Measurements from ENCODE around the gene TSPAN17.

GRCh38 chr5:176656467-176656990 lies 9.2 kb downstream of the TSPAN17 start:
- TF ChIP-seq POLR2A (IDR thresholded peaks at IDR 0.05; ENCODE audit: low read depth, low read length), result no peak
- no peak for TF ChIP-seq POLR2AphosphoS5 (IDR thresholded peaks at IDR 0.05; ENCODE audit: low read depth, low read length)
- TF ChIP-seq TAF1 (IDR thresholded peaks at IDR 0.05; ENCODE audit: borderline replicate concordance, low read depth, low read length), result no peak
